ENCODE data around the gene QSER1. TPM values are rescaled to one million over a fixed set of nuclear protein-coding genes. Genes with fewer than 3 reads are reported as not detected.

QSER1 gene
- total and polyA plus RNA-seq, 4 donors = 2.4 to 12.6 (median 7.1) TPM

DNA sequence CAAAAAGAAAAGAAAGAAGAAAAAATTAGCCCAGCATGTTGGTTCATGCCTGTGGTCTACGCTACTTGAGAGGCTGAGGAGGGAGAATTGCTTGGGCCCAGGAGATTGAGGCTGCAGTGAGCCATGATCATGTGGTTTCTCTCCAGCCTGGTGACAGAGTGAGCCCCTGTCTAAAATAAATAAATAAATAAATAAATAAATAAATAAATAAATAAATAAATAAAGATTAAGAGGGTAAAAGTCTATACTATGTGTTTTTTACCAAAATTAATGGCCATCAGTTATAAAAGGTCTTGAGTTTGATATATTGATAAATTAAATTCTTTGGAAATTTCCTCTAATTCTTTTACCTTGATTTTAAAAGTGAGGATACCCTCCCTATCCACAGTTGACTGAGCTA lies 97.9 kb downstream of the QSER1 start:
- Histone ChIP-seq H3K36me3 (ENCODE audit: control insufficient read depth in 4 of 4, insufficient read depth in 3 of 4, low read depth in 1 of 4, low read length in 3 of 4) (no peaks in the 10 kb centered on the region), H3K4me3 (ENCODE audit: low read depth in 1 of 3, low read length in 3 of 3) (no peak overlapping the region), H3K9ac (ENCODE audit: low read depth in 1 of 2, low read length in 2 of 2) (no peak overlapping the region), H3K4me1 (ENCODE audit: control insufficient read depth in 4 of 4, insufficient read depth in 4 of 4, low read length in 3 of 4) (no peaks in the 10 kb centered on the region), H3K9me3 (ENCODE audit: control insufficient read depth in 4 of 4, low read length in 3 of 4) (peaks cover 0 to 4% (median under 1%) of the 10 kb centered on the region in 4 donors), H3K27ac (ENCODE audit: low read depth in 1 of 2, low read length in 2 of 2) (no peak overlapping the region), H3K27me3 (ENCODE audit: control insufficient read depth in 4 of 4, insufficient read depth in 4 of 4, low read length in 3 of 4) (no peaks in the 10 kb centered on the region)
- DNase-seq (ENCODE audit: low spot score) = no peak
- no peak for TF ChIP-seq NR2F2 (IDR thresholded peaks at IDR 0.05)
- TF ChIP-seq RXRA (IDR thresholded peaks at IDR 0.05) = no peak
- TF ChIP-seq RAD21 (IDR thresholded peaks at IDR 0.05) = no peak
- TF ChIP-seq FOXA2 (IDR thresholded peaks at IDR 0.05) = no peak
- TF ChIP-seq SP1 (IDR thresholded peaks at IDR 0.05) = no peak
- TF ChIP-seq JUND (IDR thresholded peaks at IDR 0.05) = no peak
- TF ChIP-seq, protein P1, sequence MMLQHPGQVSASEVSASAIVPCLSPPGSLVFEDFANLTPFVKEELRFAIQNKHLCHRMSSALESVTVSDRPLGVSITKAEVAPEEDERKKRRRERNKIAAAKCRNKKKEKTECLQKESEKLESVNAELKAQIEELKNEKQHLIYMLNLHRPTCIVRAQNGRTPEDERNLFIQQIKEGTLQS (IDR thresholded peaks at IDR 0.05) = no peak
- no peak for TF ChIP-seq FOXA1 (IDR thresholded peaks at IDR 0.05)
- no peak for TF ChIP-seq GABPA (IDR thresholded peaks at IDR 0.05 in 1 of 2, conservative IDR thresholded peaks at IDR 0.05 in 1 of 2)
- no peak for TF ChIP-seq YY1 (IDR thresholded peaks at IDR 0.05)
- TF ChIP-seq, protein P2, sequence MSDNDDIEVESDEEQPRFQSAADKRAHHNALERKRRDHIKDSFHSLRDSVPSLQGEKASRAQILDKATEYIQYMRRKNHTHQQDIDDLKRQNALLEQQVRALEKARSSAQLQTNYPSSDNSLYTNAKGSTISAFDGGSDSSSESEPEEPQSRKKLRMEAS (IDR thresholded peaks at IDR 0.05) = no peak
- WGBS = 44% methylated on average over 1 of the region's 1 CpG

DNA sequence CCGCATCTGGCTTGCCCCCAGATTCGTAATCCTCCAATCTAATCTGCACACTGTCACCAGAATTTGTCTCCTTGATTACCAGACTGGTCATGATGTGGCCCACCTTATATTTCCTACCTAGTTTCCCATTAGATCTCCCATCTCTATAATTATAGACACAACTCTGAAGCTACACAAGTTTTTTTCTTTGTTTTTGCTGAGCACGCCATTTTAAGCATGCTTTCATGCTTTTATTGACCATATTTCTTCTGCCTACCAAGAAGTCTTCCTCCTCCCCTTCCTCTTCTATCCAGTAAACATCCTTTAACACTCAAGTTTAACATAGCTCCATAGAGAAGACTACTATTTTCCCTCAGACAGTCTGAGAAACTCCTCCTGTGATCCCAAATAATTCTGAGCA lies 98.8 kb downstream of the QSER1 start:
- no peaks in the 10 kb centered on the region for H3K4me1 ChIP-seq (ENCODE audit: control insufficient read depth in 4 of 4, insufficient read depth in 4 of 4, low read length in 3 of 4)
- TF ChIP-seq HNF4A (conservative IDR thresholded peaks at IDR 0.05) (no peak), FOXA2 (IDR thresholded peaks at IDR 0.05) (no peak), YY1 (IDR thresholded peaks at IDR 0.05) (no peak), FOXA1 (IDR thresholded peaks at IDR 0.05) (no peak), SP1 (IDR thresholded peaks at IDR 0.05) (no peak), EGR1 (IDR thresholded peaks at IDR 0.05; ENCODE audit: low read depth in 2 of 2) (no peak), NR2F2 (IDR thresholded peaks at IDR 0.05) (no peak)
- TF ChIP-seq, protein P3, sequence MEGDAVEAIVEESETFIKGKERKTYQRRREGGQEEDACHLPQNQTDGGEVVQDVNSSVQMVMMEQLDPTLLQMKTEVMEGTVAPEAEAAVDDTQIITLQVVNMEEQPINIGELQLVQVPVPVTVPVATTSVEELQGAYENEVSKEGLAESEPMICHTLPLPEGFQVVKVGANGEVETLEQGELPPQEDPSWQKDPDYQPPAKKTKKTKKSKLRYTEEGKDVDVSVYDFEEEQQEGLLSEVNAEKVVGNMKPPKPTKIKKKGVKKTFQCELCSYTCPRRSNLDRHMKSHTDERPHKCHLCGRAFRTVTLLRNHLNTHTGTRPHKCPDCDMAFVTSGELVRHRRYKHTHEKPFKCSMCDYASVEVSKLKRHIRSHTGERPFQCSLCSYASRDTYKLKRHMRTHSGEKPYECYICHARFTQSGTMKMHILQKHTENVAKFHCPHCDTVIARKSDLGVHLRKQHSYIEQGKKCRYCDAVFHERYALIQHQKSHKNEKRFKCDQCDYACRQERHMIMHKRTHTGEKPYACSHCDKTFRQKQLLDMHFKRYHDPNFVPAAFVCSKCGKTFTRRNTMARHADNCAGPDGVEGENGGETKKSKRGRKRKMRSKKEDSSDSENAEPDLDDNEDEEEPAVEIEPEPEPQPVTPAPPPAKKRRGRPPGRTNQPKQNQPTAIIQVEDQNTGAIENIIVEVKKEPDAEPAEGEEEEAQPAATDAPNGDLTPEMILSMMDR (IDR thresholded peaks at IDR 0.05; ENCODE audit: low read depth, low read length, missing input control) = no peak
- TF ChIP-seq, protein P4, sequence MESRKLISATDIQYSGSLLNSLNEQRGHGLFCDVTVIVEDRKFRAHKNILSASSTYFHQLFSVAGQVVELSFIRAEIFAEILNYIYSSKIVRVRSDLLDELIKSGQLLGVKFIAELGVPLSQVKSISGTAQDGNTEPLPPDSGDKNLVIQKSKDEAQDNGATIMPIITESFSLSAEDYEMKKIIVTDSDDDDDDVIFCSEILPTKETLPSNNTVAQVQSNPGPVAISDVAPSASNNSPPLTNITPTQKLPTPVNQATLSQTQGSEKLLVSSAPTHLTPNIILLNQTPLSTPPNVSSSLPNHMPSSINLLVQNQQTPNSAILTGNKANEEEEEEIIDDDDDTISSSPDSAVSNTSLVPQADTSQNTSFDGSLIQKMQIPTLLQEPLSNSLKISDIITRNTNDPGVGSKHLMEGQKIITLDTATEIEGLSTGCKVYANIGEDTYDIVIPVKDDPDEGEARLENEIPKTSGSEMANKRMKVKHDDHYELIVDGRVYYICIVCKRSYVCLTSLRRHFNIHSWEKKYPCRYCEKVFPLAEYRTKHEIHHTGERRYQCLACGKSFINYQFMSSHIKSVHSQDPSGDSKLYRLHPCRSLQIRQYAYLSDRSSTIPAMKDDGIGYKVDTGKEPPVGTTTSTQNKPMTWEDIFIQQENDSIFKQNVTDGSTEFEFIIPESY (IDR thresholded peaks at IDR 0.05) = no peak
- TF ChIP-seq, protein P5, sequence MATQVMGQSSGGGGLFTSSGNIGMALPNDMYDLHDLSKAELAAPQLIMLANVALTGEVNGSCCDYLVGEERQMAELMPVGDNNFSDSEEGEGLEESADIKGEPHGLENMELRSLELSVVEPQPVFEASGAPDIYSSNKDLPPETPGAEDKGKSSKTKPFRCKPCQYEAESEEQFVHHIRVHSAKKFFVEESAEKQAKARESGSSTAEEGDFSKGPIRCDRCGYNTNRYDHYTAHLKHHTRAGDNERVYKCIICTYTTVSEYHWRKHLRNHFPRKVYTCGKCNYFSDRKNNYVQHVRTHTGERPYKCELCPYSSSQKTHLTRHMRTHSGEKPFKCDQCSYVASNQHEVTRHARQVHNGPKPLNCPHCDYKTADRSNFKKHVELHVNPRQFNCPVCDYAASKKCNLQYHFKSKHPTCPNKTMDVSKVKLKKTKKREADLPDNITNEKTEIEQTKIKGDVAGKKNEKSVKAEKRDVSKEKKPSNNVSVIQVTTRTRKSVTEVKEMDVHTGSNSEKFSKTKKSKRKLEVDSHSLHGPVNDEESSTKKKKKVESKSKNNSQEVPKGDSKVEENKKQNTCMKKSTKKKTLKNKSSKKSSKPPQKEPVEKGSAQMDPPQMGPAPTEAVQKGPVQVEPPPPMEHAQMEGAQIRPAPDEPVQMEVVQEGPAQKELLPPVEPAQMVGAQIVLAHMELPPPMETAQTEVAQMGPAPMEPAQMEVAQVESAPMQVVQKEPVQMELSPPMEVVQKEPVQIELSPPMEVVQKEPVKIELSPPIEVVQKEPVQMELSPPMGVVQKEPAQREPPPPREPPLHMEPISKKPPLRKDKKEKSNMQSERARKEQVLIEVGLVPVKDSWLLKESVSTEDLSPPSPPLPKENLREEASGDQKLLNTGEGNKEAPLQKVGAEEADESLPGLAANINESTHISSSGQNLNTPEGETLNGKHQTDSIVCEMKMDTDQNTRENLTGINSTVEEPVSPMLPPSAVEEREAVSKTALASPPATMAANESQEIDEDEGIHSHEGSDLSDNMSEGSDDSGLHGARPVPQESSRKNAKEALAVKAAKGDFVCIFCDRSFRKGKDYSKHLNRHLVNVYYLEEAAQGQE (IDR thresholded peaks at IDR 0.05) = no peak
- no peaks in the 10 kb centered on the region for H3K36me3 ChIP-seq (ENCODE audit: control insufficient read depth in 4 of 4, insufficient read depth in 3 of 4, low read depth in 1 of 4, low read length in 3 of 4)
- peaks cover 0 to 4% (median under 1%) of the 10 kb centered on the region in 4 donors for H3K9me3 ChIP-seq (ENCODE audit: control insufficient read depth in 4 of 4, low read length in 3 of 4)
- H3K27ac ChIP-seq (ENCODE audit: low read depth in 1 of 2, low read length in 2 of 2) = no peak overlapping the region
- H3K4me3 ChIP-seq (ENCODE audit: low read depth in 1 of 3, low read length in 3 of 3) = no peak overlapping the region
- H3K9ac ChIP-seq (ENCODE audit: low read depth in 1 of 2, low read length in 2 of 2) = no peak overlapping the region
- no peaks in the 10 kb centered on the region for H3K27me3 ChIP-seq (ENCODE audit: control insufficient read depth in 4 of 4, insufficient read depth in 4 of 4, low read length in 3 of 4)
- no peak for DNase-seq (ENCODE audit: low spot score)
- WGBS = 97% methylated on average over 3 of the region's 3 CpGs

All from liver (tissue), 9 donors.